Prostate gland (tissue), 2 donors: Measurements from ENCODE around the gene KRTAP10-6. TPM values are rescaled to one million over a fixed set of nuclear protein-coding genes. Genes with fewer than 3 reads are reported as not detected.

ENCODE experiments used
- DNase-seq: peaks from one replicate; pipeline ENCODE4 v3.0.0-alpha.2; 2019; ENCODE audit warnings: low spot score
- H3K27ac ChIP-seq, 2 donors: fragments of 200-600 bp; sonication (generic); 2 replicates each; pipeline ENCODE4 v1.5.1; 2017 to 2019
- H3K27me3 ChIP-seq: fragments of 200-600 bp; sonication (generic); replicated peaks from 2 replicates; pipeline ENCODE4 v1.5.1; 2019; ENCODE audit not compliant: insufficient read depth
- H3K36me3 ChIP-seq, 2 donors: fragments of 200-600 bp; sonication (generic); 1 replicate in 1 of 2; 2 replicates in 1 of 2; pipeline versions ENCODE4 v1.5.1 to v1.8.1; 2017 to 2019
- H3K4me1 ChIP-seq: fragments of 200-600 bp; sonication (generic); replicated peaks from 2 replicates; pipeline ENCODE4 v1.5.1; 2019
- H3K4me3 ChIP-seq, 2 donors: fragments of 200-600 bp; sonication (generic); 2 replicates each; pipeline ENCODE4 v1.5.1; 2017 to 2019
- H3K9me3 ChIP-seq: fragments of 200-600 bp; sonication (generic); 2 replicates; pipeline ENCODE4 v1.5.1; 2017
- POLR2A ChIP-seq: fragments of 450-650 bp; IDR thresholded peaks from one replicate; pipeline ENCODE4 v1.6.1; 2016; ENCODE audit warnings: antibody characterized with exemption, mild to moderate bottlenecking
- POLR2AphosphoS5 ChIP-seq: sonication (generic); formaldehyde crosslinking; IDR thresholded peaks from one replicate; pipeline ENCODE4 v1.6.1; 2017; ENCODE audit warnings: antibody characterized with exemption
- WGBS: methylation state at CpG from one replicate; pipeline ENCODE4 v1.1.5; 2018; 5-methylcytosine and 5-hydroxymethylcytosine counted together
- intact Hi-C: fragments of 100-400 bp; cut with DNase I; formaldehyde crosslinking; loops from one replicate; pipeline ENCODE4 v1.14.2; 2022
- total RNA-seq, 2 donors: library from RNA; depleted of rRNA; stranded (reverse); fragments of >200 nt; gene quantifications; one replicate each; pipeline ENCODE4 v1.1.0, GENCODE V29; 2016
- TF ChIP-seq, protein P1 (sequence below), 4 experiments: fragments of 200-600 bp in 2 of 4; fragments of 450-650 bp in 2 of 4; sonication (generic) in 2 of 4; IDR thresholded peaks; 1 replicate in 3 of 4; 2 replicates in 1 of 4; pipeline ENCODE4 v1.5.1; 2016 to 2019; ENCODE audit warnings: antibody characterized with exemption in 4 of 4, mild to moderate bottlenecking in 2 of 4, moderate library complexity in 2 of 4

KRTAP10-6 gene
- total RNA-seq, 2 donors from 2014 or later = not detected

DNA sequence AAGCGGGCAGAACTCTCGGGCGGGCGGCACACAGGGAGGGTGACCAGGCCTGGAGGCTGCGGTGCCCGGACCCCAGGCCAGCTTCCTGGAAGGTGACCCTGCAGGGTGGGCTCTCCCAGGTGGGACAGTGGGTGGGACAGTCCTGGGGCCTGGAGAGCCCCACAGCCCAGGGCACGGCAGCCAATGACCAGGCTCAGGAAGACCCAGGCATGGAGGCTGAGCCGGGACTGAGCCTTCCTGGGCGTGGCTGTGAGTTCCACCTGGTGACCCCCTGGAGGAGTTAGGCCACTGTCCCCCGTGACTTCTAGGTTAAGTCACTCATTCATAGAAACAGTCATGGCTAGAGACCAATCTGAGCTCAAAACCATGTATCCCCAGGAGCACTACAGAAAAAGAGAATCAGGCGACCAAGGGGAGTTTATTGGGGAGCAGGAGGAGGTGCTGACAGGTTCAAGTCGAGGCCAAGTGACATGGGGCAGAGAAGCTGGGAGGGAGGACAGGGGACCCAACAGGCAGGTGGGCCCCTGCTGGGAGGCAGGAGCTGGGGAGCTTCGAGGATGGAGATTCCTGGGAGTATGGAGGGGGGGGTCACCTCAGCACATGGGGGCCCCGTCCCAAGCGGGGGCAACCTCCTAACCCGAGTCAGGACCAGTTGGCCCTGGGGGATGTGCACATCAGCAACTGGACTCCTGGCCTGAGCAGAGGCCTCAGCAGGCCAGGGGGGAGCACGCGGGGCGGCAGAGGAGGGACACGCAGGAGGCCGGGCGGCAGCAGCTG, 13.1 kb downstream of the KRTAP10-6 start:
- 75% methylated on average over 20 of the region's 22 CpGs for WGBS
- H3K9me3 ChIP-seq = no peaks in the 10 kb centered on the region

DNA sequence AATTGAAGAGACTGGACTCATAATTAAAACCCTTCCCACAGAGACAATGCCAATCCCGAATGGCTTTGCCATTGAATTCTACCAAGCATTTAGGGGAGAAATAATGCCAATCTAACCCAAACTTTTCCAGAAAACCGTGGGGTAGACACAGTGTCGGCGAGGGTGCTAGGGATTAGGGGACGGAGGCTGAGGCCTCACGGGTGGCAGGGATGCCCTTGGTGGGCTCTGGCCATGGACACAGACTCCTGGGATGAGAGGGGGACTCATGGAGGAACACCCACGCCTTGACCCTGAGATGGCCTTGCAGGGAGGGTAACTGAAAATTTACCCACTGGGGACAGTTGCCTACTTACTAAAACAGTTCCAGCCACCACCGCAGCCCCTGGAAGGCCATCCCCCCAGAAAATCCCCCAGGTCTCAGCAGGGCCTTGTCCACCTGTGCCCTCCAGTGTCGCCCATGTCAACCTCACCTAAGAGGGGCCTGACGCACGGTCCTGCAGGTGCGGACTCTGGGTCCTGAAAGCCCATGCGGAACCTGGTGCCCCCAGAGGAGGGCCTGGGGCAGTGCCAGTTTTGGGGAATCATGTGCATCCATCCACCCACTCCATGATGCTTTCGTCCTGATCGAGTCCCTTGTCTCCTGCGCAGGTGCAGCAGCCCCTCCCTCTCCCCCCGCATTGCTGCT, 13.8 kb downstream of the KRTAP10-6 start:
- Histone ChIP-seq H3K9me3 (no peaks in the 10 kb centered on the region), H3K4me1 (no peaks in the 10 kb centered on the region), H3K27me3 (no peaks in the 10 kb centered on the region), H3K27ac (no peak overlapping the region), H3K4me3 (no peak overlapping the region), H3K36me3 (no peaks in the 10 kb centered on the region)
- no peak for TF ChIP-seq POLR2AphosphoS5
- TF ChIP-seq, protein P1, sequence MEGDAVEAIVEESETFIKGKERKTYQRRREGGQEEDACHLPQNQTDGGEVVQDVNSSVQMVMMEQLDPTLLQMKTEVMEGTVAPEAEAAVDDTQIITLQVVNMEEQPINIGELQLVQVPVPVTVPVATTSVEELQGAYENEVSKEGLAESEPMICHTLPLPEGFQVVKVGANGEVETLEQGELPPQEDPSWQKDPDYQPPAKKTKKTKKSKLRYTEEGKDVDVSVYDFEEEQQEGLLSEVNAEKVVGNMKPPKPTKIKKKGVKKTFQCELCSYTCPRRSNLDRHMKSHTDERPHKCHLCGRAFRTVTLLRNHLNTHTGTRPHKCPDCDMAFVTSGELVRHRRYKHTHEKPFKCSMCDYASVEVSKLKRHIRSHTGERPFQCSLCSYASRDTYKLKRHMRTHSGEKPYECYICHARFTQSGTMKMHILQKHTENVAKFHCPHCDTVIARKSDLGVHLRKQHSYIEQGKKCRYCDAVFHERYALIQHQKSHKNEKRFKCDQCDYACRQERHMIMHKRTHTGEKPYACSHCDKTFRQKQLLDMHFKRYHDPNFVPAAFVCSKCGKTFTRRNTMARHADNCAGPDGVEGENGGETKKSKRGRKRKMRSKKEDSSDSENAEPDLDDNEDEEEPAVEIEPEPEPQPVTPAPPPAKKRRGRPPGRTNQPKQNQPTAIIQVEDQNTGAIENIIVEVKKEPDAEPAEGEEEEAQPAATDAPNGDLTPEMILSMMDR (IDR thresholded peaks at IDR 0.05) = no peak
- no peak for TF ChIP-seq POLR2A
- intact Hi-C loops = no loop called here
- 91% methylated on average over 16 of the region's 17 CpGs for WGBS
- no peak for DNase-seq

More for the DNA sequence above, 13.1 kb downstream of the KRTAP10-6 start:
- Histone ChIP-seq H3K4me1 (no peaks in the 10 kb centered on the region), H3K36me3 (no peaks in the 10 kb centered on the region), H3K27me3 (no peaks in the 10 kb centered on the region), H3K4me3 (no peak overlapping the region), H3K27ac (no peak overlapping the region)
- intact Hi-C loops = no loop called here
- DNase-seq = no peak
- TF ChIP-seq, protein P1 (IDR thresholded peaks at IDR 0.05) = no peak
- TF ChIP-seq POLR2AphosphoS5 = no peak
- no peak for TF ChIP-seq POLR2A

DNA sequence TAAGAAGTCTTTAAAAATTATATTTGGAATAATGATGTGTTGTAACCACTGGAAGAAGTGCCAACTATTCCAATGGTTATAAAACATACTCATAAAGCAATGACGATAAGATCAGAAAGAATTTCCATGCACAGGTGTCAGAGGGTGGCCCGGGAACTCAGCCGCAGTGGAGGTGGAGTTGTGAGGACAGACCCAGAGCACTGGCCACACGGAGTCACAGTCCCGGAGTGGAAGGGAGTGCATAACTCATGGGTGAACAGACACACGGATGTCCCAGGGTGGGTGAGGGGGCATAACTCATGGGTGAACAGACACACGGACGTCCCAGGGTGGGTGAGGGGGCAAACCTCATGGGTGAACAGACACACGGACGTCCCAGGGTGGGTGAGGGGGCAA, 16.3 kb downstream of the KRTAP10-6 start:
- 76% methylated on average over 10 of the region's 10 CpGs for WGBS
- Histone ChIP-seq H3K36me3 (no peaks in the 10 kb centered on the region), H3K4me1 (no peaks in the 10 kb centered on the region), H3K27me3 (no peaks in the 10 kb centered on the region), H3K4me3 (no peak overlapping the region), H3K9me3 (no peaks in the 10 kb centered on the region), H3K27ac (no peak overlapping the region)
- no peak for TF ChIP-seq POLR2A
- TF ChIP-seq POLR2AphosphoS5 = no peak
- TF ChIP-seq, protein P1 (IDR thresholded peaks at IDR 0.05) = no peak
- intact Hi-C loops = no loop called here
- no peak for DNase-seq

DNA sequence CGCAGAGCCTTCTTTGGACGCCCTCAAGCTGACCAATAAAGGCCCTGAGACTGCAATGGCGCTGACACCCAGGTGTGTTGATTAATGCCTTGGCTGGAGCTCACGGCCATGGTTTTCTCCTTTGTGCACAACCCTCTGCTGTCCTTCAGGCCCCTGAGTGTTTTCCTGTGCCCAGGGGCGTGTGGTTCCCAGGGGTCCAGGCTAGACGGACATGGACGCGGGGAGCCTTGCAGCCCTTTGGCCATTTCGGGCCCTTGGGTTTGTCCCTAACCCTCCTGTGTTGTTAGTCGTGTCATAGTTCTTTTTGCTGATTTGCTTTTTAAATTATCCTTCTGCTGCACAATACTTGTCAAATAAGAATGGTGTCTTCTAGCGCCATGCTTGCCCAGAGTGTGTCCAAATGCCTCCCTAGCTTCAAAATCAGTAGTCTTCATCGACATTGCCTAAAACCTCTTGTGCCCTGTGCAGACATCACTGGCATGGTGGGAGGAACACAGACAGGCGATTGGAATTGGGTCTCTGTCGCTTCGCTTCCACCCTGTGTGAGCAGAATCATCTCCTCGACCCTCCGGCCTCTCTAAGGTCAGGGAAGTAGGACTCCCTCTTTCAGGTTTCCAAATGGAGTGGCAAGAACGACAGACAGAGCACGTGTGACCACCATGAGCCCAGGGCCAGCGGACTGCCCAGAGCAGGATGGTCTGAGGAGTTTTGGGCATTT, 16.8 kb downstream of the KRTAP10-6 start:
- Histone ChIP-seq H3K36me3 (no peaks in the 10 kb centered on the region), H3K27ac (no peak overlapping the region), H3K4me3 (no peak overlapping the region), H3K4me1 (no peaks in the 10 kb centered on the region), H3K9me3 (no peaks in the 10 kb centered on the region), H3K27me3 (no peaks in the 10 kb centered on the region)
- DNase-seq = no peak
- WGBS = 91% methylated on average over 20 of the region's 20 CpGs
- intact Hi-C loops = no loop called here
- TF ChIP-seq, protein P1 (IDR thresholded peaks at IDR 0.05) = no peak
- TF ChIP-seq POLR2AphosphoS5 (no peak), POLR2A (no peak)
